A549 (cell line): Measurements from ENCODE around the gene PRMT3. TPM values are rescaled to one million over a fixed set of nuclear protein-coding genes. Genes with fewer than 3 reads are reported as not detected.

Source experiments
- ATAC-seq, 2 experiments: fragments of 200-7000 bp in 1 of 2; fragments of >200 bp in 1 of 2; cut with Nextera tagmentation in 1 of 2; cut with Tn5 transposase in 1 of 2; 3 replicates each; pipeline versions ENCODE4 v1.8.0 to v1.9.1; 2018 to 2020; ENCODE audit warnings: mild to moderate bottlenecking in 1 of 2, moderate library complexity in 1 of 2
- CTCF ChIA-PET: fragments of 300-600 bp; sonication (Branson Sonifier 250); formaldehyde crosslinking; extraction: SDS; loops from one replicate; lab custom pipeline; 2021; ENCODE audit warnings: antibody characterized with exemption, inconsistent platforms; lab: Yijun Ruan, JAX
- POLR2A ChIA-PET: fragments of 350-600 bp; formaldehyde crosslinking; extraction: SDS; loops from one replicate; lab custom pipeline; 2021; ENCODE audit warnings: antibody characterized with exemption, inconsistent platforms; lab: Yijun Ruan, JAX
- DNase-seq, 2 experiments: peaks; one replicate each; pipeline versions ENCODE4 v3.0.0 to v3.0.0-alpha.2; 2011 to 2016; ENCODE audit warnings: low read depth in 1 of 2, low spot score in 1 of 2
- FAIRE-seq: peaks from 2 replicates; lab custom pipeline; 2011; peaks lifted over from hg19 to GRCh38; lab: Jason Lieb, UNC
- H3K27ac ChIP-seq, 2 experiments: fragments of >200 bp; sonication (Bioruptor Twin); formaldehyde crosslinking; 3 replicates each; pipeline ENCODE4 v1.5.1; 2016 to 2017
- H3K4me1 ChIP-seq: fragments of >200 bp; sonication (Bioruptor Twin); formaldehyde crosslinking; 3 replicates; pipeline ENCODE4 v1.6.1; 2016
- H3K4me2 ChIP-seq: fragments of >200 bp; sonication (Bioruptor Twin); formaldehyde crosslinking; 3 replicates; pipeline ENCODE4 v1.6.1; 2016
- H3K4me3 ChIP-seq: fragments of >200 bp; sonication (Bioruptor Twin); formaldehyde crosslinking; 3 replicates; pipeline ENCODE4 v1.5.1; 2016
- H3K9me3 ChIP-seq: fragments of >200 bp; sonication (Bioruptor Twin); formaldehyde crosslinking; 3 replicates; pipeline ENCODE4 v1.6.1; 2016
- ATOH8 ChIP-seq: fragments of 250-450 bp; sonication (Bioruptor Pico); IDR thresholded peaks from 2 replicates; pipeline ENCODE4 v1.5.0; 2020; ENCODE audit warnings: low read depth, mild to moderate bottlenecking, moderate library complexity
- BHLHE40 ChIP-seq: IDR thresholded peaks from 2 replicates; pipeline ENCODE4 v1.6.1; 2012; ENCODE audit warnings: low read depth, low read length, inconsistent platforms
- CBX2 ChIP-seq: fragments of 200-600 bp; sonication (generic); IDR thresholded peaks from 2 replicates; pipeline ENCODE4 v1.6.1; 2016; ENCODE audit warnings: low read depth, mild to moderate bottlenecking, borderline replicate concordance
- CBX8 ChIP-seq: fragments of 200-600 bp; sonication (generic); IDR thresholded peaks from 2 replicates; pipeline ENCODE4 v1.6.1; 2016
- CEBPB ChIP-seq, 2 experiments: fragments of >200 bp in 1 of 2; sonication (Bioruptor Twin) in 1 of 2; formaldehyde crosslinking in 1 of 2; IDR thresholded peaks; 2 replicates each; pipeline ENCODE4 v1.6.1; 2012 to 2016
- CHD2 ChIP-seq: fragments of 150-350 bp; IDR thresholded peaks from 2 replicates; pipeline ENCODE4 v1.6.1; 2014; ENCODE audit warnings: low read length; ENCODE audit not compliant: partially characterized antibody
- CTCF ChIP-seq: fragments of >200 bp; sonication (Bioruptor Twin); formaldehyde crosslinking; IDR thresholded peaks from 3 replicates; pipeline ENCODE4 v1.5.1; 2016
- E2F6 ChIP-seq: IDR thresholded peaks from 2 replicates; pipeline ENCODE4 v1.6.1; 2012; ENCODE audit warnings: low read depth, borderline replicate concordance
- ELK1 ChIP-seq: fragments of 150-350 bp; IDR thresholded peaks from 2 replicates; pipeline ENCODE4 v1.6.1; 2014; ENCODE audit warnings: low read depth, mild to moderate bottlenecking, low read length
- FOSB ChIP-seq: fragments of 250-450 bp; sonication (Bioruptor Pico); IDR thresholded peaks from 2 replicates; pipeline ENCODE4 v1.5.0; 2020; ENCODE audit warnings: mild to moderate bottlenecking, moderate library complexity
- FOSL2 ChIP-seq, 2 experiments: fragments of 450-650 bp in 1 of 2; fragments of >200 bp in 1 of 2; sonication (Bioruptor Twin) in 1 of 2; formaldehyde crosslinking; IDR thresholded peaks; 2 replicates each; pipeline versions ENCODE4 v1.5.0 to v1.6.1; 2016 to 2020; ENCODE audit warnings: mild to moderate bottlenecking in 1 of 2, moderate library complexity in 1 of 2
- FOXS1 ChIP-seq: fragments of 250-450 bp; sonication (Bioruptor Pico); IDR thresholded peaks from 2 replicates; pipeline ENCODE4 v1.5.0; 2020; ENCODE audit warnings: mild to moderate bottlenecking, moderate library complexity
- GATA3 ChIP-seq: IDR thresholded peaks from 2 replicates; pipeline ENCODE4 v1.6.1; 2012; ENCODE audit warnings: borderline replicate concordance
- HEYL ChIP-seq: fragments of 250-450 bp; sonication (Bioruptor Pico); IDR thresholded peaks from 2 replicates; pipeline ENCODE4 v1.8.0; 2021; ENCODE audit warnings: mild to moderate bottlenecking, moderate library complexity
- HOXB13 ChIP-seq: fragments of 250-450 bp; sonication (Bioruptor Pico); IDR thresholded peaks from 2 replicates; pipeline ENCODE4 v1.5.0; 2020; ENCODE audit warnings: low read depth, mild to moderate bottlenecking, moderate library complexity
- HOXB5 ChIP-seq: fragments of 250-450 bp; sonication (Bioruptor Pico); IDR thresholded peaks from 2 replicates; pipeline ENCODE4 v1.5.0; 2020; ENCODE audit warnings: mild to moderate bottlenecking, moderate library complexity
- JUN ChIP-seq, 2 experiments: fragments of >200 bp; sonication (Bioruptor Twin); formaldehyde crosslinking; IDR thresholded peaks; 2 replicates in 1 of 2; 3 replicates in 1 of 2; pipeline ENCODE4 v1.6.1; 2016 to 2017
- KDM1A ChIP-seq: fragments of 200-600 bp; sonication (generic); IDR thresholded peaks from 2 replicates; pipeline ENCODE4 v1.6.1; 2016; ENCODE audit warnings: low read depth, mild to moderate bottlenecking
- MYC ChIP-seq: IDR thresholded peaks from 2 replicates; pipeline ENCODE4 v1.6.1; 2012; ENCODE audit warnings: mild to moderate bottlenecking, inconsistent platforms, low read length, improper control_type of control experiment, borderline replicate concordance
- NR3C1 ChIP-seq: fragments of >200 bp; sonication (Bioruptor Twin); formaldehyde crosslinking; IDR thresholded peaks from 3 replicates; pipeline ENCODE4 v1.6.1; 2017
- PBX3 ChIP-seq: IDR thresholded peaks from 2 replicates; pipeline ENCODE4 v1.6.1; 2012
- POLR2A ChIP-seq: IDR thresholded peaks from 2 replicates; pipeline ENCODE4 v1.6.1; 2012; ENCODE audit warnings: mild to moderate bottlenecking, low read length
- RARB ChIP-seq: fragments of 250-450 bp; sonication (Bioruptor Pico); IDR thresholded peaks from 2 replicates; pipeline ENCODE4 v1.8.0; 2021; ENCODE audit warnings: mild to moderate bottlenecking, moderate library complexity
- SMC3 ChIP-seq: fragments of >200 bp; sonication (Bioruptor Twin); formaldehyde crosslinking; IDR thresholded peaks from 3 replicates; pipeline ENCODE4 v1.6.1; 2018; ENCODE audit warnings: inconsistent platforms
- SREBF2 ChIP-seq: fragments of 450-650 bp; IDR thresholded peaks from 2 replicates; pipeline ENCODE4 v1.6.1; 2014; ENCODE audit warnings: mild to moderate bottlenecking, moderate library complexity
- ZC3H11A ChIP-seq: fragments of 450-650 bp; IDR thresholded peaks from 2 replicates; pipeline ENCODE4 v1.6.1; 2014; ENCODE audit warnings: antibody characterized with exemption, mild to moderate bottlenecking
- ZNF302 ChIP-seq: fragments of 250-450 bp; sonication (Bioruptor Pico); IDR thresholded peaks from 2 replicates; pipeline ENCODE4 v1.9.0; 2021; ENCODE audit warnings: inconsistent platforms, mild to moderate bottlenecking, moderate library complexity
- WGBS: methylation state at CpG from one replicate; pipeline ENCODE4 v1.1.6; 2017; ENCODE audit errors: missing lambda C conversion rate; 5-methylcytosine and 5-hydroxymethylcytosine counted together
- polyA plus RNA-seq, 4 experiments: library from polyadenylated mRNA; depleted of rRNA in 3 of 4; stranded (reverse); fragments of >200 nt; fragmentation: RNase III in 1 of 4; extraction: RNeasy Plus Mini Kit Qiagen cat#74134 plus additional on column Dnase treatment in 1 of 4; gene quantifications; 2 replicates in 3 of 4; 3 replicates in 1 of 4; pipeline ENCODE4 v1.2.3, GENCODE V29; 2011 to 2017

The PRMT3 gene
- polyA plus RNA-seq, 2 of the 4 experiments (the other 2 are of a cell fraction), result 34.6 to 53.9 TPM

GRCh38 chr11:20501252-20501651 lies 113.7 kb downstream of the PRMT3 start:
- H3K27ac ChIP-seq, result peak overlapping the region; percentile 58 to 67; a peak in 4 of 6 replicates
- ChIA-PET POLR2A (no interaction called here), CTCF (interaction anchor here (0.7 kb wide), 1 partner anchor 12 kb away, joined by 3 read pairs; no protein-coding TSS in a partner anchor)
- peaks cover 17% of the 10 kb centered on the region; the same call in 2 of the 3 replicates for H3K4me1 ChIP-seq
- DNase-seq (no peak), FAIRE-seq (no peak), ATAC-seq (no peak)
- peak overlapping the region; percentile 45; the same call in 2 of the 3 replicates for H3K4me2 ChIP-seq
- no peak overlapping the region for H3K4me3 ChIP-seq
- TF ChIP-seq KDM1A (no peak), CEBPB (IDR thresholded peaks at IDR 0.05) (peak in 1 of 2 experiments; percentile 41; a peak in 1 of 4 replicates)
- no peaks in the 10 kb centered on the region for H3K9me3 ChIP-seq

GRCh38 chr11:20501971-20502370 lies 114.5 kb downstream of the PRMT3 start:
- Histone ChIP-seq H3K4me3 (no peak overlapping the region), H3K4me1 (peaks cover 17% of the 10 kb centered on the region; the same call in 2 of the 3 replicates), H3K4me2 (no peak overlapping the region; the same call in 2 of the 3 replicates), H3K27ac (peak overlapping the region; percentile 63 to 67; a peak in 4 of 6 replicates), H3K9me3 (no peaks in the 10 kb centered on the region)
- WGBS, result 96% methylated on average over 4 of the region's 4 CpGs
- DNase-seq, result no peak
- ATAC-seq, result no peak
- TF ChIP-seq CBX8 (no peak), MYC (no peak), JUN (IDR thresholded peaks at IDR 0.05) (no peak), CHD2 (no peak), GATA3 (no peak), PBX3 (no peak), ELK1 (no peak), ZC3H11A (no peak), BHLHE40 (no peak), CBX2 (no peak), FOSB (no peak), NR3C1 (no peak), FOSL2 (IDR thresholded peaks at IDR 0.05) (no peak), FOSL2 (CRISPR knock-in tag; IDR thresholded peaks at IDR 0.05) (no peak)
- CTCF ChIA-PET, result interaction anchor here (0.7 kb wide), 1 partner anchor 11 kb away, joined by 3 read pairs; no protein-coding TSS in a partner anchor
- no peak for FAIRE-seq
- POLR2A ChIA-PET, result no interaction called here

GRCh38 chr11:20511982-20512381 lies 124.5 kb downstream of the PRMT3 start:
- ATAC-seq (no peak; a peak in 1 of 6 replicates), DNase-seq (no peak), FAIRE-seq (no peak)
- POLR2A ChIA-PET, result no interaction called here
- Histone ChIP-seq H3K4me3 (no peak overlapping the region), H3K4me2 (no peak overlapping the region), H3K27ac (no peak overlapping the region), H3K9me3 (no peaks in the 10 kb centered on the region), H3K4me1 (no peaks in the 10 kb centered on the region)
- no peak for TF ChIP-seq RARB
- TF ChIP-seq ATOH8 (CRISPR knock-in tag), result no peak
- TF ChIP-seq CHD2, result no peak
- no peak for TF ChIP-seq HEYL
- no peak for TF ChIP-seq SMC3
- TF ChIP-seq FOXS1, result no peak
- TF ChIP-seq ZNF302 (CRISPR knock-in tag), result no peak
- no peak for TF ChIP-seq ELK1
- TF ChIP-seq E2F6, result no peak
- no peak for TF ChIP-seq SREBF2
- TF ChIP-seq HOXB13 (CRISPR knock-in tag), result no peak
- TF ChIP-seq CTCF, result no peak
- no peak for TF ChIP-seq NR3C1
- no peak for TF ChIP-seq CBX2
- no peak for TF ChIP-seq POLR2A
- no peak for TF ChIP-seq HOXB5 (CRISPR knock-in tag)
- CTCF ChIA-PET, result interaction anchor here (1.5 kb wide), 1 partner anchor 8 kb away, joined by 4 read pairs; no protein-coding TSS in a partner anchor
- 97% methylated on average over 5 of the region's 5 CpGs for WGBS
